Measurements from ENCODE around the gene HOATZ.

DNA sequence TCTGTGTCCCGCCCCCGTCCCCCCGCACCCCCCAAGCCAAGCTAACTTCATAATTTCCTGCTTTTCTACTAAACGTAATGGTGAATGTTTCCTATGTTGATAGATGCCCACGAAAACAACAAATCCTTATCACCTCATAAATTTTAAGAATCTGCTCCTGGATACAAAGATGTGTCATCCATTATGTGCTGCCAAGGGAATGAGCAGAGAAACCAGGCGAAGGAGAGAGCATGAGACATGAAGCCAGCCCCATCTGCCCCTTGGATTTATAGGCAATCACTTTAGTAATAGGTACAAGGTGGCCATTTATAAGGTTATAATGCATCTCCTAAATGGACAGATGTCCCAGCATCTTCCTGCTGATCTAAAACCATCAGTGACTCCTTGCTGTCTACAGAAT is 56.2 kb downstream of the HOATZ start:
- TF ChIP-seq CTCF (IDR thresholded peaks at IDR 0.05): no peak
- TF ChIP-seq POLR2A (IDR thresholded peaks at IDR 0.05): no peak

Data from testis (tissue), 2 donors.